Prostate gland (tissue), 2 donors: Measurements from ENCODE around the gene ENGASE. TPM values are rescaled to one million over a fixed set of nuclear protein-coding genes. Genes with fewer than 3 reads are reported as not detected.

ENCODE experiments used
- DNase-seq: peaks from one replicate; pipeline ENCODE4 v3.0.0-alpha.2; 2019; ENCODE audit warnings: low spot score
- H3K27ac ChIP-seq, 2 donors: fragments of 200-600 bp; sonication (generic); 2 replicates each; pipeline ENCODE4 v1.5.1; 2017 to 2019
- H3K27me3 ChIP-seq: fragments of 200-600 bp; sonication (generic); replicated peaks from 2 replicates; pipeline ENCODE4 v1.5.1; 2019; ENCODE audit not compliant: insufficient read depth
- H3K36me3 ChIP-seq, 2 donors: fragments of 200-600 bp; sonication (generic); 1 replicate in 1 of 2; 2 replicates in 1 of 2; pipeline versions ENCODE4 v1.5.1 to v1.8.1; 2017 to 2019
- H3K4me1 ChIP-seq: fragments of 200-600 bp; sonication (generic); replicated peaks from 2 replicates; pipeline ENCODE4 v1.5.1; 2019
- H3K4me3 ChIP-seq, 2 donors: fragments of 200-600 bp; sonication (generic); 2 replicates each; pipeline ENCODE4 v1.5.1; 2017 to 2019
- H3K9me3 ChIP-seq: fragments of 200-600 bp; sonication (generic); 2 replicates; pipeline ENCODE4 v1.5.1; 2017
- CTCF ChIP-seq, 4 experiments: fragments of 200-600 bp in 2 of 4; fragments of 450-650 bp in 2 of 4; sonication (generic) in 2 of 4; IDR thresholded peaks; 1 replicate in 3 of 4; 2 replicates in 1 of 4; pipeline ENCODE4 v1.5.1; 2016 to 2019; ENCODE audit warnings: antibody characterized with exemption in 4 of 4, mild to moderate bottlenecking in 2 of 4, moderate library complexity in 2 of 4
- POLR2A ChIP-seq: fragments of 450-650 bp; IDR thresholded peaks from one replicate; pipeline ENCODE4 v1.6.1; 2016; ENCODE audit warnings: antibody characterized with exemption, mild to moderate bottlenecking
- POLR2AphosphoS5 ChIP-seq: sonication (generic); formaldehyde crosslinking; IDR thresholded peaks from one replicate; pipeline ENCODE4 v1.6.1; 2017; ENCODE audit warnings: antibody characterized with exemption
- WGBS: methylation state at CpG from one replicate; pipeline ENCODE4 v1.1.5; 2018; 5-methylcytosine and 5-hydroxymethylcytosine counted together
- intact Hi-C: fragments of 100-400 bp; cut with DNase I; formaldehyde crosslinking; loops from one replicate; pipeline ENCODE4 v1.14.2; 2022
- total RNA-seq, 2 donors: library from RNA; depleted of rRNA; stranded (reverse); fragments of >200 nt; gene quantifications; one replicate each; pipeline ENCODE4 v1.1.0, GENCODE V29; 2016

The ENGASE gene
- total RNA-seq, 2 donors from 2014 or later = 19.4 to 45.7 TPM

GRCh38 chr17:79130536-79131273 lies 56.1 kb downstream of the ENGASE start:
- no peak overlapping the region for H3K4me3 ChIP-seq
- intact Hi-C loops = no loop called here
- 80% methylated on average over 32 of the region's 34 CpGs for WGBS

GRCh38 chr17:79131274-79131635 lies 56.6 kb downstream of the ENGASE start:
- DNase-seq = no peak
- 85% methylated on average over 21 of the region's 21 CpGs for WGBS
- no peak overlapping the region for H3K27ac ChIP-seq
- intact Hi-C loops = no loop called here
- peaks cover 8% of the 10 kb centered on the region for H3K27me3 ChIP-seq
- H3K4me3 ChIP-seq = no peak overlapping the region
- H3K9me3 ChIP-seq = no peaks in the 10 kb centered on the region
- no peaks in the 10 kb centered on the region for H3K4me1 ChIP-seq
- no peaks in the 10 kb centered on the region for H3K36me3 ChIP-seq
- TF ChIP-seq CTCF (IDR thresholded peaks at IDR 0.05) (no peak), POLR2AphosphoS5 (no peak), POLR2A (no peak)

More at GRCh38 chr17:79130536-79131273, 56.1 kb downstream of the ENGASE start:
- no peaks in the 10 kb centered on the region for H3K36me3 ChIP-seq
- H3K27ac ChIP-seq = no peak overlapping the region
- no peaks in the 10 kb centered on the region for H3K9me3 ChIP-seq
- peaks cover 7% of the 10 kb centered on the region for H3K27me3 ChIP-seq
- no peak for DNase-seq
- TF ChIP-seq POLR2A (no peak), CTCF (IDR thresholded peaks at IDR 0.05) (no peak), POLR2AphosphoS5 (no peak)
- no peaks in the 10 kb centered on the region for H3K4me1 ChIP-seq

GRCh38 chr17:79131701-79132100 lies 57.1 kb downstream of the ENGASE start:
- no peaks in the 10 kb centered on the region for H3K36me3 ChIP-seq
- no peaks in the 10 kb centered on the region for H3K4me1 ChIP-seq
- H3K27me3 ChIP-seq = peaks cover 12% of the 10 kb centered on the region

GRCh38 chr17:79132271-79133064 lies 57.8 kb downstream of the ENGASE start:
- no peak for TF ChIP-seq CTCF (IDR thresholded peaks at IDR 0.05)
- no peak for TF ChIP-seq POLR2A
- TF ChIP-seq POLR2AphosphoS5 = no peak

More at GRCh38 chr17:79131701-79132100, 57.1 kb downstream of the ENGASE start:
- Histone ChIP-seq H3K9me3 (no peaks in the 10 kb centered on the region), H3K27ac (no peak overlapping the region), H3K4me3 (no peak overlapping the region)
- DNase-seq = no peak
- 71% methylated on average over 8 of the region's 8 CpGs for WGBS
- intact Hi-C loops = no loop called here
- TF ChIP-seq CTCF (IDR thresholded peaks at IDR 0.05) = no peak
- no peak for TF ChIP-seq POLR2AphosphoS5
- no peak for TF ChIP-seq POLR2A

More at GRCh38 chr17:79132271-79133064, 57.8 kb downstream of the ENGASE start:
- H3K27me3 ChIP-seq = peaks cover 12% of the 10 kb centered on the region
- intact Hi-C loops = no loop called here
- 67% methylated on average over 33 of the region's 36 CpGs for whole genome bisulfite sequencing
- H3K36me3 ChIP-seq = no peaks in the 10 kb centered on the region
- no peak for DNase-seq
- H3K4me3 ChIP-seq = no peak overlapping the region
- no peaks in the 10 kb centered on the region for H3K4me1 ChIP-seq
- H3K27ac ChIP-seq = no peak overlapping the region
- no peaks in the 10 kb centered on the region for H3K9me3 ChIP-seq
